Measurements from ENCODE around the gene GUCA2A. TPM values are rescaled to one million over a fixed set of nuclear protein-coding genes. Genes with fewer than 3 reads are reported as not detected.

The GUCA2A gene
- total and polyA plus RNA-seq, 9 of the 15 experiments (the other 6 are each of a cell fraction or from before 2014, with no cell fraction given): not detected

DNA sequence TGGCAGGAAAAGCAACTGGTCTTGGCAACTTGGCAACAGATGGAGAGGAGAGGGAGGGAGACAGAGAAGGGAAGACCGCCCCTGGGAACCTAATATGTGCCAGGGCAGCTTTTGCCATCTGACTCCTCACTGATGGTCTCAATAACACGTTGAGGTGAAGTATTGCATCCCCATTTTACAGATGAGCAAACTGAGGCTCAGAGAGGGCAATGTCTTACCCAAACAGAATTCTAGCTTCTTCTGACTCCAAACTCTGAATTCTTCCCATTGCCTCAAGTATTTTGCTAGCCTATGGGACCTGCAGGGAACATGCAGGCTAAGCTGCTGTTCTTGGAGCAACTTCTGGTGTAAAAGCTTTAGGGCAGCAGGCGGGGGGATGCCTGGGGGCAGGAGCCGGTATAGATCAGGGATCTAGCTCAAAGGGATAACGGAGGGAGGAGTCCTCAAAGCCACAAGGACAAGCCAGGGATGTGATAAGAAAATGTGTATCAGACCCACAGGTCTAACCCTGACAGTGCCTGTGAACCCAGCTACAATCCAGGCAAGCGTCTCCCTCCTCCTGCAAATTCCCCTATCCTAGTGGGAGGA, 7.2 kb upstream of the GUCA2A start (continued):
- TF ChIP-seq, protein P1, sequence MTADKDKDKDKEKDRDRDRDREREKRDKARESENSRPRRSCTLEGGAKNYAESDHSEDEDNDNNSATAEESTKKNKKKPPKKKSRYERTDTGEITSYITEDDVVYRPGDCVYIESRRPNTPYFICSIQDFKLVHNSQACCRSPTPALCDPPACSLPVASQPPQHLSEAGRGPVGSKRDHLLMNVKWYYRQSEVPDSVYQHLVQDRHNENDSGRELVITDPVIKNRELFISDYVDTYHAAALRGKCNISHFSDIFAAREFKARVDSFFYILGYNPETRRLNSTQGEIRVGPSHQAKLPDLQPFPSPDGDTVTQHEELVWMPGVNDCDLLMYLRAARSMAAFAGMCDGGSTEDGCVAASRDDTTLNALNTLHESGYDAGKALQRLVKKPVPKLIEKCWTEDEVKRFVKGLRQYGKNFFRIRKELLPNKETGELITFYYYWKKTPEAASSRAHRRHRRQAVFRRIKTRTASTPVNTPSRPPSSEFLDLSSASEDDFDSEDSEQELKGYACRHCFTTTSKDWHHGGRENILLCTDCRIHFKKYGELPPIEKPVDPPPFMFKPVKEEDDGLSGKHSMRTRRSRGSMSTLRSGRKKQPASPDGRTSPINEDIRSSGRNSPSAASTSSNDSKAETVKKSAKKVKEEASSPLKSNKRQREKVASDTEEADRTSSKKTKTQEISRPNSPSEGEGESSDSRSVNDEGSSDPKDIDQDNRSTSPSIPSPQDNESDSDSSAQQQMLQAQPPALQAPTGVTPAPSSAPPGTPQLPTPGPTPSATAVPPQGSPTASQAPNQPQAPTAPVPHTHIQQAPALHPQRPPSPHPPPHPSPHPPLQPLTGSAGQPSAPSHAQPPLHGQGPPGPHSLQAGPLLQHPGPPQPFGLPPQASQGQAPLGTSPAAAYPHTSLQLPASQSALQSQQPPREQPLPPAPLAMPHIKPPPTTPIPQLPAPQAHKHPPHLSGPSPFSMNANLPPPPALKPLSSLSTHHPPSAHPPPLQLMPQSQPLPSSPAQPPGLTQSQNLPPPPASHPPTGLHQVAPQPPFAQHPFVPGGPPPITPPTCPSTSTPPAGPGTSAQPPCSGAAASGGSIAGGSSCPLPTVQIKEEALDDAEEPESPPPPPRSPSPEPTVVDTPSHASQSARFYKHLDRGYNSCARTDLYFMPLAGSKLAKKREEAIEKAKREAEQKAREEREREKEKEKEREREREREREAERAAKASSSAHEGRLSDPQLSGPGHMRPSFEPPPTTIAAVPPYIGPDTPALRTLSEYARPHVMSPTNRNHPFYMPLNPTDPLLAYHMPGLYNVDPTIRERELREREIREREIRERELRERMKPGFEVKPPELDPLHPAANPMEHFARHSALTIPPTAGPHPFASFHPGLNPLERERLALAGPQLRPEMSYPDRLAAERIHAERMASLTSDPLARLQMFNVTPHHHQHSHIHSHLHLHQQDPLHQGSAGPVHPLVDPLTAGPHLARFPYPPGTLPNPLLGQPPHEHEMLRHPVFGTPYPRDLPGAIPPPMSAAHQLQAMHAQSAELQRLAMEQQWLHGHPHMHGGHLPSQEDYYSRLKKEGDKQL (CRISPR knock-in tag; IDR thresholded peaks at IDR 0.05; ENCODE audit: borderline replicate concordance): no peak
- TF ChIP-seq MXI1 (IDR thresholded peaks at IDR 0.05; ENCODE audit: low read depth, low read length) (no peak), ZNF197 (CRISPR knock-in tag; IDR thresholded peaks at IDR 0.05; ENCODE audit: low read depth) (no peak), ZNF57 (CRISPR knock-in tag; IDR thresholded peaks at IDR 0.05) (no peak), SRSF7 (optimal IDR thresholded peaks at IDR 0.05; ENCODE audit: low read depth, low read length) (no peak), SETDB1 (IDR thresholded peaks at IDR 0.05; ENCODE audit: low read length) (no peak), HOXB6 (CRISPR knock-in tag; IDR thresholded peaks at IDR 0.05; ENCODE audit: borderline replicate concordance) (no peak), CBFA2T2 (conservative IDR thresholded peaks at IDR 0.05) (no peak), TAF9B (IDR thresholded peaks at IDR 0.05; ENCODE audit: partially characterized antibody) (no peak), RHOXF2B (CRISPR knock-in tag; conservative IDR thresholded peaks at IDR 0.05) (no peak), HDAC2 (IDR thresholded peaks at IDR 0.05) (0 out of 2 replicates have a peak, but pooled peaks have one; percentile 18), ZNF407 (IDR thresholded peaks at IDR 0.05; ENCODE audit: low read depth) (no peak), TGIF2 (CRISPR knock-in tag; IDR thresholded peaks at IDR 0.05) (no peak), SIN3B (IDR thresholded peaks at IDR 0.05; ENCODE audit: low read depth) (no peak)

All from K562 (cell line).